ENCODE results near the gene CD302.
"Not testable (repeated sequence)": the region's sequence is repeated elsewhere in the genome, so short reads cannot be mapped to it uniquely, and the experiment has no call there.

CD302 gene

DNA sequence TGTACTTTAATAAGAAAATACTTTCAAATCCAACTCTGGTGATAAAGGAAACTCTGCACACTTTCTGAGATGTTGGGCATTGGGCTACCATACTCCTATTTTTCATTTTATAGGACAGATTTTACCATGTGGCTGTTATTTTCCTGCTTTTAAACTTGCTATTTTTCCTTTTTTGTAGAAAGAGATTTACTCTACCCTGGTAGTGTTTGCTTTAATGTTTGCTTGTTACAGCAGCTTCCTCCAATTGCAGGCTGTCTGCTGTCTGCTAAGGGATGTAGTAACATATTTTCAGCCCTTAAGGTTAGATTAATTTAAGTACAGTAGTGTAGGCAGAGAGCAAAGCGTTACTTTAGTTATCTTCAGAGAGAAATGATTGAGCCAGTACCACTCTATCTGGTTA, 47.1 kb downstream of the CD302 start:
- DNase-seq (ENCODE audit: low read depth, low spot score): no peak

DNA sequence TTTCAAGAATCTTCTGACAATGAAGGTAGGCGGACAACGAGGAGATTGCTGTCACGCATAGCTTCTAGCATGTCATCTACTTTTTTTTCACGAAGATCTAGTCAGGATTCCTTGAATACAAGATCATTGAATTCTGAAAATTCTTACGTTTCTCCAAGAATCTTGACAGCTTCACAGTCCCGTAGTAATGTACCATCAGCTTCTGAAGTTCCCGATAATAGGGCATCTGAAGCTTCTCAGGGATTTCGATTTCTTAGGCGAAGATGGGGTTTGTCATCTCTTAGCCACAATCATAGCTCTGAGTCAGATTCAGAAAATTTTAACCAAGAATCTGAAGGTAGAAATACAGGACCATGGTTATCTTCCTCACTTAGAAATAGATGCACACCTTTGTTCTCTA, 49.9 kb downstream of the CD302 start:
- DNase-seq (ENCODE audit: low read depth, low spot score): no peak

DNA sequence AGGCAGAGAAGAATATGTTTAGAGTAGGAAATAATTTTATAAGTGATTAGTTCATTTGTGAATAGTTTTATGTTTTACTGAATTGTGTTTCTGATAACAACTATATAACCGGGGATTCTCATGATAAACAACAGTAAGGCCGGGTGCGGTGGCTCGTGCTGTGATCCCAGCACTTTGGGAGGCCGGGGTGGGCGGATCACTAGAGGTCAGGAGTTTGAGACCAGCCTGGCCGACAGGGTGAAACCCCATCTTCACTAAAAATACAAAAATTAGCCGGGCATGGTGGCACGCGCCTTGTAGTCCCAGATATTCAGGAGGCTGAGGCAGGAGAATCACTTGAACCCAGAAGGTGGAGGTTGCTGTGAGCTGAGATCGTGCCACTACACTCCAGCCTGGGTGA, 52.8 kb downstream of the CD302 start:
- DNase-seq (ENCODE audit: low read depth, low spot score): not testable (repeated sequence)

DNA sequence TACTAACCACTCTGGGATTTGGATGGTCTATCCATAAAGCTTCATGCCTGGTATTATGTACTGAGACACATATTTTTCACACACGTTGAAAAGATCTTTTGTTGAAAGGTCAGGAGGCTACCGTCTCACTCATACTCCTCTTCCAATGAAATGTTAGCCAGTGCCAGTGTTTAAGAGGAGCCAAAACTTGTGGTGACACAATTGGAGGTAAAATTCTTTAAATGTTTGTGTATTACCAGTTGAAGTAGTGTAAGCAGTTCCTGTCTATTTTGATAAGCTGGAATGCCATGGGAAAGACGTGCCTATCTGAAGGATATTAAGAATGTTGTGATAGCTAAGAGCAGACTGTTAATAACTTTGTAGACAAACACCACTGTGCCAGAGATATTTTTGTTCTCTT, 53.6 kb downstream of the CD302 start:
- no peak for DNase-seq (ENCODE audit: low read depth, low spot score)

DNA sequence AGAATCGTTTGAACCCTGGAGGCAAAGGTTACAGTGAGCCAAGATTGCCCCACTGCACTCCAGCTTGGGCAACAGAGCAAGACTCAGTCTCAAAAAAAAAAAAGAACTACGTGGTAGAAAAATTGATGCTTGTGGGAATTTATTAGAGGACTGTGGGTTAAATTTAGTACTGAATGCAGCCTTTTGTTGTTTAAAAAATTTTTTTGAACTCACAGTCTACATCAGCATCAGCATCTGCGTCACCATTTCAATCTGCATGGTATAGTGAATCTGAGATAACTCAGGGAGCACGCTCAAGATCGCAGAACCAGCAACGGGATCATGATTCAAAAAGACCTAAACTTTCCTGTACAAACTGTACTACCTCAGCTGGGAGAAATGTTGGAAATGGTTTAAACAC, 55.2 kb downstream of the CD302 start:
- no peak for DNase-seq (ENCODE audit: low read depth, low spot score)

DNA sequence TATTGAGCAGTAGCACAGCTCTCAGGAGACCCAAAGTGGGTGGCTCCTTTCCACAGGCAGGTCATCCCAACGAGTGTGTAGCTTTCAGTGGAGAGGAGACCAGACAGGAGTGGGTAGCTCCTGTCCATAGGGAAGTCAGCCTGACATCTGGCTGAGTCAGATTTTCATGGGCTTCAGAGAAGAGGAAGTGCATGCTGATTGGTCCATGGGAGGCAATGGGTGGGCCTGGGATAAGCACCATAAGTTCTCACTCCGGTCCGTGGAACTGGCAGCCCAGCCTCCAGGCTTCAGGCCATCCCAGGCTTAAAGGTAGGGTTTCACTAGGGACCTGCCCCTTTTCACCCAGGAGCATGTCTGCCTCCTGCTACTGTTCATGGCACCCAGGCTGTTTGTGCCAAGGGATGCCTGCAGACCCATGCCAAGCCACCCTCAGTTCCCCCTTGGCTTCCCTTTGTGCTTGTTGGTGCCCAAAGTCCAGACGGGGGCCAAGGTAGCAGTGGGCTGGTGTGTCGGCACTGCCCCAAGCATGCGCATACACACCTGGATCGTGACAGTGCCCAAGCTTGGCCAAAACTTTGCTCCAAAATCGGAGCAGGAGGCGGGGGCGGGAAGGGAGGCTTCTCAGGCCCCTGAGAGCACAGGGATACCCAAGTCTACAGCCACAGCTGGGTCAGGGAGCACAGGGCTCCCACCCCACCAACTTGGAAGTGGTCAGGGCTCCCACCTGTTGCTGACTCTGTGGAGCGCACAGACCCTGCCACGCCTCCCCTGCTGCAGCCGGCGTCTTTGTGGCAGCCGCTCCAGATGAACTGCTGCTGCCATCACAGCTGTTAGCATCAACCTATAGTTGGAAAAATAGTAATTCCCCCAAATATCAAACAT, 59.3 kb downstream of the CD302 start:
- no peak for DNase-seq (ENCODE audit: low read depth, low spot score)

DNA sequence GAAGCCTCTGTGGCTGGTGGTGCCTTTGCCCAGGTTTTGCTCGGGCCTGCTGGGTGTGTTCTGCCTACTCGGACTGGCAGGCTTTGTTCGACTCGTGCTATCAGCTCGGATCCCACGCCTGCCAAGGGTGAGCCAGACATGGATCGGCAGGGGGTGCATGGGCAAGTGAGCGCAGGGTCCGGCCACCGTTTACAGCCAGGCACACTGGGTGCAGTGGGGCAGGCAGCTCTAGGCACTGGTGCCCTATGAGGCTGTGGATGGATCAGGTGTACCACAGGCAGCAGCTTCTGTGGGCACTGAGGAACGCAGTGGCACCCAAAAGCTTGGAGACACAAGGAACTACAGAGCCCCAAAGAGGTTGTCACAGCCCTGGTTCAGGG, 60.1 kb downstream of the CD302 start:
- DNase-seq (ENCODE audit: low read depth, low spot score): no peak

DNA sequence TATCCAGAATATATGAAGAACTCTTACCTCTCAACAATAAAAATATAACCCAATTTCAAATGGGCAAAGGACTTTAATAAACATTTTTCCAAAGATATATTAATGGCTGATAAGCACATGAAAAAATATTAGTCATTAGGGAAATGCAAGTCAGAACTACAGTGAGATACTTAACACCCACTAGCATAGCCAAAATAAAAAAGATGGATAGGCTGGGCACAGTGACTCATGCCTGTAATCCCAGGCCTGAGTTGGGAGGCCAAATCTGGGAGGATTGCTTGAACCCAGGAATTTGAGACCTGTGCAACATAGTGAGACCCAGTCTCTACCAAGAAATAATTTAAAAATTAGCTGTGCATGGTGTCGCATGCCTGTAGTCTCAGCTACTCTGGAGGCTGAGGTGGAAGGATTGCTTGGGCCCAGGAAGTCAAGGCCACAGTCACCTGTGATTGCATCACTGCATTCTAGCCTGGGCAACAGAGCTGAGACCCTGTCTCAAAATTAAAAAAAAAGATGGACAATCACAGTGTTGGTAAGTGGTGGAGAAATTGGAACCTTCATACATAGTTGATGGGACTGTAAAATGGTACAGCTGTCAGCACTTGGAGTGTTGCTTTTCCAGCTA, 60.6 kb downstream of the CD302 start:
- no peak for DNase-seq (ENCODE audit: low read depth, low spot score)

DNA sequence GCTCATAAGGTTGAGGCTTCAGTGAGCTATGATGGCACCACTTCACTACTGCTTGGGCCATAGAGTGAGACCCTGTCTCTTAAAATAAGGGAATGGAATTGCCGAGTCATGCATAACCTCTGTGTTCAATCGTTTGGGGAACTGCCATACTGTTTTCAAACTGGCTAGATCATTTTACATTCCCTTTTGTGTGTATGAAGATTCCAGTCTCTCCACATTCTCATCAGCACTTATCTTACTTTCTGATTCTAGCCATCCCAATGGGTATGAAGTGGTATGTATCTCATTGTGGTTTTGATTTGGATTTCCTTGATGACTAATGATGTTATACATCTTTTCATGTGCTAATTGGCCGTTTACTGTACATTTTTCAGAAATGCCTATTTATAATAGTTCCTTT, 62.0 kb downstream of the CD302 start:
- no peak for DNase-seq (ENCODE audit: low read depth, low spot score)

DNA sequence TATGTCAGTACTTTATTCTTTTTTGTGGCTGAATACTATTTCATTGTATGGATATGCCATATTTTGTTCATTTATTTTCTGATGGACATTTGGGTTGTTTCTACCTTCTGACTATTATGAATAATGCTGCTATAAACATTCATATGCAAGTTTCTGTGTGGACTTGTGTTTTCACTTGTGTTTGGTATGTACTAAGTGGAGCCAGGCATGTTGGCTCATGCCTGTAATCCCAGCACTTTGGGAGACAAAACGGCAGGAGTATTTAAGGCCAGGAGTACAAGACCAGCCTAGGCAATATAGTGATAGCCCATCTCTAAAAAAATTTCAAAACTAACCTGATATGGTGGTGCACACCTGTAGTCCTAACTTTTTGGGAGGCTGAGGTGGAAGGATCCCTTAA, 62.4 kb downstream of the CD302 start:
- no peak for DNase-seq (ENCODE audit: low read depth, low spot score)

DNA sequence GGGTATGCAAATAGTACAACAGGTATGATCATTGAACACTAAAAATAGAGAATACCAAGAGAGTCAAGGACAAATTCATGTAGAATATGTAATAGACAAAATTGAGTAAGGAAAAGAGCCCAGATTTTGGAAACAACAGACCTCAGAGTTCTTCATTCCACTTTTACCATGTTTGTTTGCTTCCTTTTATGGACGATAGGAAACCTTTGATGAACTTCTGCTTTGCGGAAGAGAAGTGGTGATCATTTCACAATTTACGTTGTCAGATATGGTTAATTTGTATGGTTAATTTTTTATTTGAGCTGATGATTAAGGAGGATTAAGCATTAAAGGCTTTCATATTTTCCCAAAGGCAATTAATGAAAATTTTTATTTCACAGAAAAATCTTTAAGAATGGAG, 69.4 kb downstream of the CD302 start:
- no peak for DNase-seq (ENCODE audit: low read depth, low spot score)

DNA sequence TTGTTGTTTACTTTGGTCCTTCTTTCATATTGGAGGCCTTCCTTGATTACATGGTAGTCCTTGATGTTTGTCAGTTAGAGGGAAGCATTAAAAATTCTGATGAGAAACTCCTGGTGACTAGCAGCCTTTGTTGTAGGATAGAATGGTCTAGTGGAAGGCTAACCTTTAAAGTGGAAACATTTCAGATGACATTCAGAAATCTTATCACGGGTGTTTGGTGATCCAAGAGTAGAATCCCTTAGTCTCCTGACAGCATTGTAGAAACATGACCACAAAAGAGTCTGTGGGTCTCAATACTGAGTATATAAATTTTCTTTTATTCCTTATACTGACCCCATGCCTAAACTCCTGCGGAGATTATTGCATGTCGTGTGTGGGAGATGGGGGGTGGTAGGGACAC, 72.3 kb downstream of the CD302 start:
- DNase-seq (ENCODE audit: low read depth, low spot score): no peak

DNA sequence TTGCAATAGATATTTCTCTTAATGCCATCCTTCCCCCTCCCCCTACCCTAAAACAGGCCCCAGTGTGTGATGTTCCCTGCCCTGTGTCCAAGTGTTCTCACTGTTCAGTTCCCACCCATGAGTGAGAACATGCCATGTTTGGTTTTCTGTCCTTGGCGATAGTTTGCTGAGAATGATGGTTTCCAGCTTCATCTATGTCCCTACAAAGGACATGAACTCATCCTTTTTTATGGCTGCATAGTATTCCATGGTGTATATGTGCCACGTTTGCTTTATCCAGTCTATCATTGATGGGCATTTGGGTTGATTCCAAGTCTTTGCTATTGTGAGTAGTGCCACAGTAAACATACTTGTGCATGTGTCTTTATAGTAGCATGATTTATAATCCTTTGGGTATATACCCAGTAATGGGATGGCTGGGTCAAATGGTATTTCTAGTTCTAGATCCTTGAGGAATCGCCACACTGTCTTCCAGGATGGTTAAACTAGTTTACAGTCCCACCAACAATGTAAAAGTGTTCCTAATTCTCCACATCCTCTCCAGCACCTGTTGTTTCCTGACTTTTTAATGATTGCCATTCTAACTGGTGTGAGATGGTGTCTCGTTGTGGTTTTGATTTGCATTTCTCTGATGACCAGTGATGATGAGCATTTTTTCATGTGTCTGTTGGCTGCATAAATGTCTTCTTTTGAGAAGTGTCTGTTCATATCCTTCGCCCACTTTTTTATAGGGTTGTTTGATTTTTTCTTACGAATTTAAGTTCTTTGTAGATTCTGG, 73.0 kb downstream of the CD302 start:
- not testable (repeated sequence) for DNase-seq (ENCODE audit: low read depth, low spot score)

DNA sequence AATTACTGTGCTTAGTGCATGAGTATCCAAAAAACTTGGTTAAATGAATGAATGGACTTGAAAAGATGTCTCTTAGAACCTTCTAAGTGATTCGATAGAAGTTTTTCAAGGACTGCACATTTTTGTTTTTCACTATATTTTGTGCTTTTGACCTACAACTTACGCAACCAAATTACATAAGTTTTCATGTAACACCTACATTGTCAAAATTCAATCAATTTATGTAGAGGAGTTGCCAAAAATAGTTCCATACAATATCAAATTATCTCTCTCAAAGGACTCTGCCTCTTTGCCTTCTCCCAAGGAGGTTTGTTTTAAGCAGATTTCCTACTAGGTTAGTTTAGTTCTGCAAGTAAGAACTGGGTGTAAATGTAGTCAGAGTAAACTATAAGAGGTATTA, 75.4 kb downstream of the CD302 start:
- no peak for DNase-seq (ENCODE audit: low read depth, low spot score)

DNA sequence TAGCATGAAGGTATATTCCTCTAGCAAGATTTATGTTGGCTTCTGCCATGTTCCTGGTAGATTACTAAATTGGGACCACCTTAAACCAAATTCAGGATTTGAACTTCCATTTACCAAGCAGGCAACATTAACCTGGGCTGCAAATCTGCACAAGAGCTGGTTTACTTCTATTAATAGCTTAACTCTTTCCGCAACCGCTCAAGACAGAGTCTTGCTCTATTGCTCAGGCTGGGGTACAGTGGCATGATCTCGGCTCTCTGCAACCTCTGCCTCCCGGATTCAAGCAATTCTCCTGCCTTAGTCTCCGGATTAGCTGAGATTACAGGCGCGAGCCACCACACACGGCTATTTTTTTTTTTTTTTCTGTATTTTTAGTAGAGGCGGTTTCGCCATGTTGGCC, 77.3 kb downstream of the CD302 start:
- DNase-seq (ENCODE audit: low read depth, low spot score): no peak
